Stimulated activated CD4-positive, alpha-beta T cell treated with anti-CD3 and anti-CD28 coated beads, Interleukin-12 subunit alpha, Interleukin-12 subunit beta, amount 100 ng/mL, for 48 hours (primary cell): ENCODE data around the gene SVOPL.
"Not testable (repeated sequence)": the region's sequence is repeated elsewhere in the genome, so short reads cannot be mapped to it uniquely, and the experiment has no call there.

Experiments
- DNase-seq, 3 donors: peaks; one replicate each; pipeline ENCODE4 v3.0.0-alpha.2; 2020; ENCODE audit warnings: low read depth in 2 of 3, low spot score in 1 of 3

SVOPL gene

DNA sequence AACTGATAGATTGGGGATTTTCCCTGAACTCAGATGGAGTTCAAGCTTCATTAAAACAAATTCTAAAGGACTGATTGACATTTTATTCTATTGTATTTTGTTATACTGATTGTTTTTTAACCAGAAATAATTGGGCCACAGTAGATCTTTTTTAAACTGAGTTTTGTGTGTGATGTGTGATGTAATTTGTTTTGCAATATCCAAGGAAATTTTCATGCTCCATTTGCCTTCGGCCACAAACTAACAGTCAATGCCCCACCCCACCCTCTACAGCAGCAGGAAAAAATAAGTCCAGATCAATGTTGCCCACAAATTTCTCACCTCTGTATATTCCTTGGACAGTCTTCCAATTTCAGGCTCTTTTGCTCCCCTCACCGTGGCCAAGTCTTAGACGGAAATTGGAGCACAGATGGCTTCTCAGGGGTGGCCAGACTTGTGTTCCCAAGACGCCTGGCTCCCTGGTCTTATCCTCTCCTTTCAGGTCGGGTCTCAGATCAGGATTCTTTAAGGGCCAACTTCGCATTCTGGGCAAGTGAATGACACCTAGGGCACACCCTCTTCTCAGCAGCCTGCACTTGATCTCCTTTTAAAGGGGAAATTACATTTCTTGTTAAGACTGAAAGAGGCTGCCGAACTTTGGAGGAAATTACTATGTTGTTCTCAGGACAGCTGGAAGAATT, at the start of gene SVOPL:
Gene SVOPL, minus strand, starts transcription at position 506 of the 680 bp plus-strand sequence. CDS start 22,317 bp downstream, outside the sequence.
- DNase-seq = no peak

DNA sequence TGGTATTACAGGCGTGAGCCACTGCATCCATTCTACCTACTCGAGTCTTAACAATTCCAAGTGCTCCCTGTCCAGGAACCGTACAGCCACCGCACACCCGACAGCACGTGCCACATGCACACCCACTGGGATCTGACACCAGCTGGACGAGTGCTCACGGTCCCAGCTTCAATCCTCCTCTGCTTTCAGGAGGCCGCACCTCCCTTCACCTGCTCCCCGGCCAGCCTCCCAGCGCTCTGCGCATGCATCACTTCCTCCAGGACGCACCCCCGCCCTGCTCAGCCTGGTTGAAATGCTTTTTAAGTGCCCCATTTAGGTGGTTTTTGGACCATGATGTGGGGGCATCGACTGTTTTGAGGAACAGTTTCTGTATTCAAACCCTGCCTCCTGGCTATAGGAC, 49.3 kb upstream of the SVOPL start:
- DNase-seq = no peak

- no peak for DNase-seq
These were observed 48.8 kb upstream of the SVOPL start for GRCh38 chr7:138749960-138750359.

- no peak for DNase-seq
These were observed 47.5 kb upstream of the SVOPL start for GRCh38 chr7:138748666-138749065.

- DNase-seq = peak in 1 of 3 donors; percentile 19
These were observed 44.9 kb upstream of the SVOPL start for GRCh38 chr7:138746073-138746472.

DNA sequence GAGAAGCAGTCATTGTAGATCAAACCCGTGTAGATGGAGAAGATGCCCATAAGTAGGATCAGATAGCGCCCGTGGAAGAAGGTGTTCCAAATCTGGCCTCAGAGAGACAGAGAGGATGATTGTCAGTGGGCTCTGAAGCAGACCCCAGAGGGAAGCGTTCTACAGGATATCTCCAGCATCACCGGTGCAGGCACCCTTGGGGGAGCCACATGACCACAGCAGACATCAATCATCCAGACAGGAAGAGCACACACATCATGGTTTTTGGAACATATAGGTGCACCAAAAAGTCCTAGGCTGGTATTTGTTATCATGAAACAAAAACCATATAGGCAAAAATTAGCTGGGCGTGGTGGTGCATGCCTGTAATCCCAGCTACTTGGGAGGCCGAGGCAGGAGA, 44.0 kb upstream of the SVOPL start:
- DNase-seq = no peak

- DNase-seq = no peak
These were observed 40.2 kb upstream of the SVOPL start for GRCh38 chr7:138741453-138741735.

DNA sequence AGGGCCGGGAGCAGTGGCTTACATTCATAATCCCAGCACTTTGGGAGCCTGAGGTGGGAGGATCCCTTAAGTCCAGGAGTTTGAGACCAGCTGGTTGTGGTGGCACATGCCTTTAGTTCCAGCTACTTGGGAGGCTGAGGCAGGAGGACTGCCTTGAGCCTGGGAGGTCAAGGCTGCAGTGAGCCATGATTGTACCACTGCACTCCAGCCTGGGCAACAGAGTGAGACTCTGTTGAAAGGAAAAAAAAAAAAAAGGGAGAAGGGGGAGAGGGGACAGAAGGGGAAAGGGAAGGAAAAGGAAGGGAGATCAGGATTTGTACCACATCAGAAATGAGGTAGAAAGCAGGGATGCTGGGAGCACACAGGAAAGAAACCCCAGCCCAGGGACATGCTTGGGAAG, 38.7 kb upstream of the SVOPL start:
- DNase-seq = no peak

DNA sequence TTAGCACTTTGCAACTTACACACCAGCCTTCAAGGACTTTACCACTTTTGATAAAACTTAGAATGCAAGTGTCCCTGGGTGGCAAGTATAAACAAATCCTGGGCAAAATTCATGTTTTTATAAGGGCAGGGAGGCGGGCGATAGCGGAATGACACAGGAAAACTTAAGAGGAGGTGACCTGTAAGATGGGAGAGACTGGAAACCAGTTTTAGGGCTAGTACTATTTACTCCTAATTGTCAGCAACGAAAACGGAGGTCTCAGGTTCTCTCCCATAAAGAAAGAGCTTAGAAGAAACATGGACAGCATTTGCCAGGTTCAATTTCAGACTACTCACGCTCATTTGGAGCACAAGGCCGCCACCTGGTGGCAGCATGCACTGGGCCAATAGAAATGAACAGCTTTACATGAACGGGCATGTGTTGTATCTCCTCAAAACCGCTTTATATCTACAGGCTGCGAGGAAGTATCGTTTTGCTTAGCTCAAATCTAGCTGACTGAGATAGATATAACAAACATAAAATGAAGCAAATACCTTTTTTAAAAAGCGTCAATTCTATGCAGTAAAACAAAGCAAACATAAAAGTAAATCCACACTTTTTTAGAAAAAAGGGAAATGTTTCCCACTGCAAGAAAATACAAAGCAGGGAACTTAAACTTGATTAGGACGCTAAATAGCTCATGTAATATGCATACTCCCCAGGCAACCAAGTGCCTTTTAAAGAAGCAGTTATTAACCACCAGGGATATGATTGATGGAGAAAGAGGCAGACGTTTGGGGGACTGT, 37.6 kb upstream of the SVOPL start:
- peak; percentile 66 to 82 (median 69) for DNase-seq

DNA sequence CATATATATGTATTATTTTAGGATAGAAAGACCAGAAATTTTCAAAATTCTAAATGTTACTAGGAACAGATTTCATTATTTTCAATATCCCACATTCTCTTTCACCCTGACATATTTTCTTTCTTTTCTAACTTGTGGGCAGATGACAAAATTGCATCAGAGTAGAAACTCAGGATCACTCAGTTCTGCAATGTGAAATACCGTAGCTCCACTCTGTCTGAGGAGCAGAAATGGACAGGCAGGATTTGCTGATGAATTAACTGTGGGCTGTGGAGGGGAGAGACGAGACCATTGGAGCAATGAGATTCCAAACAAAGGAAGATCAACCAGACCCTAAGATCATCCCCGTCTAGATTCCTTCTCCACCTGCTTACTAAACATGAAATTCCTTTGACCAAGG, 37.0 kb upstream of the SVOPL start:
- no peak for DNase-seq

GRCh38 chr7:138735399-138735798, 34.2 kb upstream of the SVOPL start:
- no peak for DNase-seq

- not testable (repeated sequence) for DNase-seq
These were observed 30.6 kb upstream of the SVOPL start for GRCh38 chr7:138731733-138732132.

GRCh38 chr7:138729444-138729843, 28.3 kb upstream of the SVOPL start:
- no peak for DNase-seq

- no peak for DNase-seq
These were observed 26.4 kb upstream of the SVOPL start for GRCh38 chr7:138727336-138728099.

DNA sequence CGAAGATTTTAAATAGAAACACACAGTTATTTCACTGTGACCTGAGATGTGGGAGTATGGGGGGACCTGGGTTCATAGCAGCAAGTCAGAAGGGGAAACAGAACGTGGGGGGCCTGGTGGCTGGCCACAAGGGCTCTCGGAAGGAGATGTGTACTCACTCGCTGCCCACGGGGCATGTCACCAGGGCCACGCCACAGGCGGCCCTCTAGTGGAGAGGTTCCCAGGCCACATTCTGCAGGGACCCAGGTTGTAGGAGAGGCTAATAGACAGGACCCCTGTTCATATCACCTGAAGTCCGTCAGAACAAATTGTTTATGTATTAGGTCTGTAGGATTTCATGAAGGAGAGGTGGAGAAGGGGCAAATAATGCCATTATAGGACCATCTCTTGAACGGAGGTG, 25.1 kb upstream of the SVOPL start:
- DNase-seq = no peak

DNA sequence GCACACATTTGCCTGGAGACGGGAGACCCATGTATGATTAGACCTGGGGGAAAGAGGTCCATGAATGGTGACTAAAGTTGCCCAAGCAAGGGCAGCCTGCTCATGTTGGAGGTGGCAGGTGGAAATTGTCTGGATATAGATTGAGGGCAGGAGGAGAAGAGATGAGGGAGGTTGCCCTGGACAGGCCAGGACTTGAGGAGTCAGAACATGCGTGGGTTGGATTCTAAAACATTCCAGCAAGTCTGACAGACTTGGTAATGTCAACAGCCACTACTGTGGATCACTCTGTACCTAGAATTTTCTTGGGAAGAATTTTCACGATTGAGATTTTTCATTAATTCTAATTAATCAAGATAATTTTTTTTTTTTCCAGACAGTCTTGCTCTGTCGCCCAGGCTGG, 19.1 kb upstream of the SVOPL start:
- no peak for DNase-seq

DNA sequence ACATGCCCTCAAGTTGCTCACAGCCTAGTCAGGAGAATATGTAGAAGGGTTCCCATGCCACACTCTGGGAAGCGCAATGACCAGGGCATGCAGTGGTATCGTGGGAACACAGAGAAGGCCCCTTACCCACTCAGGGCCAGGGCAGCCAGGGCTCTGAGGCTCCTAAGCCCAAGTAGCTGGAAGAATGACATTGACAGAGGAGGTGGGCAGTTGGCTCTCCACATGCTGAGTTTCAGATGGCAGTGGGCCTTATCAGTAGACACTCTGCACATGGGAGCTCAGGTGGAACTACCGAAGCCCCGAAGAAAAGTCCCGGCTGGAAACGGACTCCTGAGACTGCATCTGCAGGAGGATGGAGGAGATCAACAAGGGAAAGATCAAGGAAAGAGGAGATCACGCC, 15.7 kb upstream of the SVOPL start:
- no peak for DNase-seq

GRCh38 chr7:138713191-138713590, 12.0 kb upstream of the SVOPL start:
- DNase-seq = no peak

- DNase-seq = no peak
These were observed 11.5 kb upstream of the SVOPL start for GRCh38 chr7:138712652-138713051.

DNA sequence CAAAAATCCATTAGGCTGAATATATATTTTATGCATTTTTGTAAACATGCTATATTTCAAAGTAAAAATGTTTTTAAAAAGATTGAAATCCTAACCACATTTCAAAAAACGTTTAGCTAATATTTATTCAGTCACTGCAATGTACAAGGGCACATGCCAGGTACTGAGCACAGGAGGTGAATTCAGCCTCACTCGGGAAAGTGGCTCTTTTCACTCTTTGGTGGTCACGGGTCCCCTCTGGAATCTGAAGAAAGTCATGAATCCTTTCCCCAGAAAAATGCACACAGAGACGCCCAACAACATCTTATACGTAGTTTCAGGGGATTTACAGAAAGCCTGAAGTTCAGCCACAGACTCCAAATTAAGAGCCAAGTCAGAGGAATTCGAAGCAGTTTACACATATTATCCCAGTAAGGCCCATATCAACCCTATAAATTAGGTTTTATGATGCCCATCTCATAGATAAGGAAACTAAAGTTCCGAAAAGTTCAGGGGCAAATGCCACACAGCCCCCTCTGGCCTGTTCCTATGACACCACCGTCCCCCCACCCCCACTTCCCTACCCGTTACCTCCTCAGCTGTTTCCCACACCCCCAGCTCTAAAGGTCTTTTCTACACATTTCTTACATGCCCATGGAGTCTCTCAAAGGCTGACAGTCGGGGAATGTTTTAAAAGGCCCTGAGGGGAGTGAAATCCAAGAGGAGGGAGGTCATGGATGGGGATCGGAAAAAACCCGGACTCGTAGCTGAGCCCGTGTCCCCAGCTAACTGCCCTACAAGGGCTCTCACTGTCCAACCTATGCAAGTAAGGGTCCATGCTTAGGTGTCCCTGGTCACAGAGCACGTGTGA, 9.6 kb upstream of the SVOPL start:
- no peak for DNase-seq

GRCh38 chr7:138705167-138705566, 4.0 kb upstream of the SVOPL start:
- no peak for DNase-seq
